GM20431 (cell line): ENCODE measurements around the gene ZNF549.
"Not testable (repeated sequence)": the region's sequence is repeated elsewhere in the genome, so short reads cannot be mapped to it uniquely, and the experiment has no call there.

ENCODE experiments used
- in situ Hi-C: fragments of 300-500 bp; cut with MseI, MboI; formaldehyde crosslinking; loops from one replicate; pipeline ENCODE4 v1.15.0; 2020; ENCODE audit warnings: low sequenced_read_pairs; ENCODE audit not compliant: unreplicated experiment

The ZNF549 gene

GRCh38 chr19:57527136-57527881 is at the start of gene ZNF549:
TSS of gene ZNF549 (plus strand) at chr19:57527356. CDS start at chr19:57527574, 218 bp downstream.
- in situ Hi-C loops, result no loop called here

- in situ Hi-C loops, result not testable (repeated sequence)
These were observed 39.5 kb upstream of the ZNF549 start, which contains the start of gene ZNF419 for GRCh38 chr19:57487477-57488298. TSS of gene ZNF419 (plus strand) at chr19:57487750. CDS start at chr19:57487951, 201 bp downstream.

- in situ Hi-C loops, result not testable (repeated sequence)
These were observed 38.9 kb upstream of the ZNF549 start for GRCh38 chr19:57488299-57488644.

GRCh38 chr19:57499332-57499679 is 27.9 kb upstream of the ZNF549 start:
- in situ Hi-C loops, result not testable (repeated sequence)

- in situ Hi-C loops, result not testable (repeated sequence)
These were observed 27.3 kb upstream of the ZNF549 start, which contains the start of gene ZNF773 for GRCh38 chr19:57499680-57500395. TSS of gene ZNF773 (plus strand) at chr19:57499938. CDS start at chr19:57500081, 143 bp downstream.

- in situ Hi-C loops, result not testable (repeated sequence)
These were observed 26.8 kb upstream of the ZNF549 start for GRCh38 chr19:57500400-57500799.

GRCh38 chr19:57506163-57506562 is 21.0 kb upstream of the ZNF549 start:
- in situ Hi-C loops, result no loop called here

GRCh38 chr19:57511484-57511883 is 15.7 kb upstream of the ZNF549 start:
- in situ Hi-C loops, result no loop called here

GRCh38 chr19:57512845-57513244 is 14.3 kb upstream of the ZNF549 start:
- in situ Hi-C loops, result no loop called here

- in situ Hi-C loops, result no loop called here
These were observed 11.9 kb upstream of the ZNF549 start for GRCh38 chr19:57515255-57515654.

- in situ Hi-C loops, result not testable (repeated sequence)
These were observed 9.1 kb upstream of the ZNF549 start for GRCh38 chr19:57518021-57518420.

GRCh38 chr19:57537953-57538547 is 10.9 kb downstream of the ZNF549 start:
- in situ Hi-C loops, result no loop called here

- in situ Hi-C loops, result no loop called here
These were observed 19.4 kb downstream of the ZNF549 start for GRCh38 chr19:57546513-57546912.

- in situ Hi-C loops, result no loop called here
These were observed 25.3 kb downstream of the ZNF549 start for GRCh38 chr19:57552432-57552831.

- in situ Hi-C loops, result no loop called here
These were observed 30.5 kb downstream of the ZNF549 start for GRCh38 chr19:57557659-57558058.

GRCh38 chr19:57558525-57558924 is 31.4 kb downstream of the ZNF549 start:
- in situ Hi-C loops, result no loop called here

- in situ Hi-C loops, result no loop called here
These were observed 31.9 kb downstream of the ZNF549 start for GRCh38 chr19:57559008-57559403.

GRCh38 chr19:57559404-57560025 is 32.4 kb downstream of the ZNF549 start, which contains the start of gene ZNF550:
TSS of gene ZNF550 (minus strand) at chr19:57559863. CDS start at chr19:57559682, 181 bp downstream.
- in situ Hi-C loops, result no loop called here

GRCh38 chr19:57560049-57560491 is 32.9 kb downstream of the ZNF549 start:
- in situ Hi-C loops, result no loop called here

- in situ Hi-C loops, result no loop called here
These were observed 36.4 kb downstream of the ZNF549 start for GRCh38 chr19:57563547-57563946.
